Endothelial cell of umbilical vein (primary cell): ENCODE data around the gene PTPRD.

Experiments used
- JUN ChIP-seq: IDR thresholded peaks from 2 replicates; pipeline ENCODE4 v1.6.1; 2011; ENCODE audit warnings: borderline replicate concordance, low read depth; ENCODE audit not compliant: insufficient read length, insufficient read depth
- POLR2A ChIP-seq: IDR thresholded peaks from 2 replicates; pipeline ENCODE4 v1.6.1; 2012; ENCODE audit warnings: low read depth, mild to moderate bottlenecking, control low read depth, low read length
- TF ChIP-seq, protein P1 (sequence below), 2 donors: IDR thresholded peaks; 1 replicate in 1 of 2; 2 replicates in 1 of 2; pipeline ENCODE4 v1.5.1; 2011; ENCODE audit warnings: low read length in 2 of 2, mild to moderate bottlenecking in 2 of 2, moderate library complexity in 2 of 2, control low read depth in 1 of 2, inconsistent platforms in 1 of 2, low read depth in 1 of 2; ENCODE audit not compliant: insufficient read depth in 1 of 2; ENCODE audit errors: extremely low read depth in 1 of 2

- no peak for TF ChIP-seq JUN
- TF ChIP-seq, protein P1, sequence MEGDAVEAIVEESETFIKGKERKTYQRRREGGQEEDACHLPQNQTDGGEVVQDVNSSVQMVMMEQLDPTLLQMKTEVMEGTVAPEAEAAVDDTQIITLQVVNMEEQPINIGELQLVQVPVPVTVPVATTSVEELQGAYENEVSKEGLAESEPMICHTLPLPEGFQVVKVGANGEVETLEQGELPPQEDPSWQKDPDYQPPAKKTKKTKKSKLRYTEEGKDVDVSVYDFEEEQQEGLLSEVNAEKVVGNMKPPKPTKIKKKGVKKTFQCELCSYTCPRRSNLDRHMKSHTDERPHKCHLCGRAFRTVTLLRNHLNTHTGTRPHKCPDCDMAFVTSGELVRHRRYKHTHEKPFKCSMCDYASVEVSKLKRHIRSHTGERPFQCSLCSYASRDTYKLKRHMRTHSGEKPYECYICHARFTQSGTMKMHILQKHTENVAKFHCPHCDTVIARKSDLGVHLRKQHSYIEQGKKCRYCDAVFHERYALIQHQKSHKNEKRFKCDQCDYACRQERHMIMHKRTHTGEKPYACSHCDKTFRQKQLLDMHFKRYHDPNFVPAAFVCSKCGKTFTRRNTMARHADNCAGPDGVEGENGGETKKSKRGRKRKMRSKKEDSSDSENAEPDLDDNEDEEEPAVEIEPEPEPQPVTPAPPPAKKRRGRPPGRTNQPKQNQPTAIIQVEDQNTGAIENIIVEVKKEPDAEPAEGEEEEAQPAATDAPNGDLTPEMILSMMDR (IDR thresholded peaks at IDR 0.05; ENCODE audit: extremely low read depth in 1 of 2, insufficient read depth in 1 of 2, low read depth in 1 of 2, low read length in 2 of 2), result no peak
- no peak for TF ChIP-seq POLR2A
Observed at GRCh38 chr9:8750639-8751051, 1862.2 kb downstream of the PTPRD start.
